ENCODE data around the gene CHST11.

Gene CHST11

DNA sequence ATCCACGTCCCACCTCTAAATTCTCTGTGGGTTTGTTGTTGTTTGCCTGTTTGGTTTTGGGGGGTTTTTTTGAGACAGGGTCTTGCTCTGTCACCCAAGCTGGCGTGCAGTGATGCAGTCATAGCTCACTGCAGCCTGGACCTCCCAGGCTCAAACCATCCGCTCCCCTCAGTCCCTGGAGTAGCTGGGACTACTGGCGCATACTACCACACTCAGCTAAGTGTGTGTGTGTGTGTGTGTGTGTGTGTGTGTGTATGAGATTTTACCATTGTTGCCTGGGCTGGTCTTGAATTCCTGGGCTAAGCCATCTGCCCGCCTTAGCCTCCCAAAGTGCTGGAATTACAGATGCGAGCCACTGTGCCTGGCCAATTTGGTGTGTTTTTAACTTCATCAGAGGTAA, 265.2 kb downstream of the CHST11 start:
- H3K4me3 Mint-ChIP-seq = no peak overlapping the region
- CTCF ChIA-PET = interaction anchor here (1.0 to 1.6 kb wide), 3 partner anchors 15 to 340 kb away, joined by 3 read pairs; no protein-coding TSS in a partner anchor
- H3K36me3 Mint-ChIP-seq = peaks cover 14% of the 10 kb centered on the region

DNA sequence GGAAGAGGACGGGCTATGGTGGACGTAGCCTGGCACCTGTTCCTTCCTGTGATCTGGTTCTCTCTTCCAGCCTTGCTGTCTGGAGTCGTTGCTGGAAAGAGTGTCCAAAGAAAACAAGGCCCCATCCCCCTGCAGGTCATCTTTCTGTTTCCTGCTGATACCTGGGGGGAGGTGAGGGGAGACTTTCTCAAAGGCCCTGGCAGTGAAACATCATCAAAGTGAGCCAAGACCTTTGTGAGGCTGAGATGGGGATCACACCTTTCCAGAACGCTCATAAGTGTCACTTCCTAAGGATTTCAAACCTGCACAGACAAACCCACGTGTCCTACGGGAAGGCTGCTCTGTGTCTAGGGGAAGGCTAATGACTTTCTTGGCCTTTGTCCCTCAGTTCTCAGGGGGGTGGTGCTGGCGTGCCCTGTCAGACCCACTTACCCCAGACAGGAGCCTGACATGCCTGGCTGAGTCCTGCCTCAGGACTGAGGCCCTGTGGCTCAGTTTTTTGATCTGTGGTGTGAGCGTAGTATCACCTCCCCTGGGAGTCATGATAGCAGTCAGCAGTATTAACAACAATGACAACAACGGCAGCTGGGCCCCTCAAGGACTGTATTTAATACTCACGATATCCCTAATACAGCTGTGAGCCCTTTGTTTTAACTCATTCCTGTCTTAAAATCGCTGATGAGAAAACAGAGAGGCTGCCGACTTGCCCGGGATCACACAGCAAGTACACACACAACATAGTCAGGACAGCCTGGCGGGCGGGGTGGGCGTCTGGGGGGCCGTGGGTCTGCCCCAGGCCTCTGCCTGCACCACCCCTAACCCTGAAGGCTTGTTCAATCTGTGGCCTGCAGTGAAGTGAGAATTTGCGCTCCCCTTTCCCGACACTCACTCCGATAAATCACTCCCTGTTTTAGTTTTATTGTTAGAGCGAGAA, 266.1 kb downstream of the CHST11 start:
- CTCF ChIA-PET = interaction anchor here (1.0 kb wide), 1 partner anchor 14 kb away, joined by 3 read pairs; no protein-coding TSS in a partner anchor
- Mint-ChIP-seq H3K27me3 (peaks cover 4% of the 10 kb centered on the region), H3K4me3 (no peak overlapping the region), H3K36me3 (peaks cover 14% of the 10 kb centered on the region), H3K27ac (peak overlapping the region; percentile 99), H3K9me3 (no peaks in the 10 kb centered on the region), H3K4me1 (peaks cover 53% of the 10 kb centered on the region)
- no peak for DNase-seq

More for the DNA sequence above, 265.2 kb downstream of the CHST11 start:
- peaks cover 4% of the 10 kb centered on the region for H3K27me3 Mint-ChIP-seq
- peak overlapping the region; percentile 99 for H3K27ac Mint-ChIP-seq
- H3K4me1 Mint-ChIP-seq = peaks cover 57% of the 10 kb centered on the region
- DNase-seq = no peak
- no peaks in the 10 kb centered on the region for H3K9me3 Mint-ChIP-seq

GRCh38 chr12:104723895-104724294, 267.1 kb downstream of the CHST11 start:
- Mint-ChIP-seq H3K27me3 (peaks cover 4% of the 10 kb centered on the region), H3K9me3 (no peaks in the 10 kb centered on the region), H3K36me3 (peaks cover 14% of the 10 kb centered on the region), H3K27ac (no peak overlapping the region), H3K4me1 (peaks cover 50% of the 10 kb centered on the region), H3K4me3 (no peak overlapping the region)
- DNase-seq = no peak
- CTCF ChIA-PET = no interaction called here

DNA sequence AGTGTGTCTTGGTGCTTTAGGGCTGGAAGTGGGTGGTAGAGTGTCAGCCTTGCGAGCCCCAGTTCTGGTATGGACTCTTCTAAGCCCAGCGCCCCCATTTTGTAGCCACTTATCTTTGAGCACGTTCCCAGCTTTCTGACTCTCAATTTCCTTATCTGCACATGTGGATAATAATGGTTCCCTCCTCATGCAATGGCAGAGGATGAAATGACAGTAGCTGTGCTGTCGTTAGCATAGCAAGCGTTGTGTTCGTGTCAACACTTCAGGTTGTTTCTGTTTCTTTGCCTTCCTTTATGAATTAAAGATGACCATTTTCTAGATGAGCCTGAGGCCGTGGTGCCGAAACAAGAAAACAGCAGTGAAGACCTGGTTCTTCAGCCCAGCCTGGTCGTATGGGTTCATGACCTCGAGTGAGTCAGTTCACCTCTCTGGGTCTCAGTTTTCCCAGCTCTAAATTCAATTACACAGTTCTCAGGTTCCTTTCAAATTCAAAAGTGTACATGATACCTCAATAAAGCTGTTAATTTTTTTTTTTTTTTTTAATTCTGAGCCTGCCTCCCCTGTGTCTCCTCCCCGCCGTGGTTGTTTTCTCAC, 268.3 kb downstream of the CHST11 start:
- H3K27ac Mint-ChIP-seq = no peak overlapping the region
- H3K4me1 Mint-ChIP-seq = peaks cover 48% of the 10 kb centered on the region
- no peaks in the 10 kb centered on the region for H3K27me3 Mint-ChIP-seq
- DNase-seq = no peak
- no peaks in the 10 kb centered on the region for H3K9me3 Mint-ChIP-seq
- H3K36me3 Mint-ChIP-seq = peaks cover 16% of the 10 kb centered on the region
- CTCF ChIA-PET = no interaction called here
- H3K4me3 Mint-ChIP-seq = no peak overlapping the region

- CTCF ChIA-PET = interaction anchor here (1.2 kb wide), 1 partner anchor 344 kb away, joined by 3 read pairs; no protein-coding TSS in a partner anchor
- Mint-ChIP-seq H3K27ac (no peak overlapping the region), H3K9me3 (no peaks in the 10 kb centered on the region), H3K4me1 (peaks cover 42% of the 10 kb centered on the region), H3K27me3 (no peaks in the 10 kb centered on the region), H3K4me3 (no peak overlapping the region), H3K36me3 (peaks cover 16% of the 10 kb centered on the region)
- no peak for DNase-seq
These were observed 268.9 kb downstream of the CHST11 start for GRCh38 chr12:104725610-104726009.

GRCh38 chr12:104727726-104728465, 271.1 kb downstream of the CHST11 start:
- CTCF ChIA-PET = interaction anchor here (1.0 kb wide), 1 partner anchor 346 kb away, joined by 3 read pairs; no protein-coding TSS in a partner anchor
- H3K27me3 Mint-ChIP-seq = no peaks in the 10 kb centered on the region
- DNase-seq = no peak
- H3K36me3 Mint-ChIP-seq = peaks cover 14% of the 10 kb centered on the region
- H3K9me3 Mint-ChIP-seq = no peaks in the 10 kb centered on the region
- H3K4me1 Mint-ChIP-seq = peaks cover 27% of the 10 kb centered on the region
- no peak overlapping the region for H3K4me3 Mint-ChIP-seq
- H3K27ac Mint-ChIP-seq = no peak overlapping the region

GRCh38 chr12:104729091-104729490, 272.3 kb downstream of the CHST11 start:
- Mint-ChIP-seq H3K4me1 (peaks cover 26% of the 10 kb centered on the region), H3K27me3 (no peaks in the 10 kb centered on the region), H3K36me3 (peaks cover 14% of the 10 kb centered on the region), H3K9me3 (no peaks in the 10 kb centered on the region), H3K27ac (no peak overlapping the region), H3K4me3 (no peak overlapping the region)
- CTCF ChIA-PET = interaction anchor here (1.4 kb wide), 1 partner anchor 347 kb away, joined by 3 read pairs; no protein-coding TSS in a partner anchor
- DNase-seq = no peak

- H3K4me3 Mint-ChIP-seq = no peak overlapping the region
- CTCF ChIA-PET = interaction anchor here (1.1 to 1.4 kb wide), 2 partner anchors 348 kb away, joined by 3 read pairs; no protein-coding TSS in a partner anchor
These were observed 273.1 kb downstream of the CHST11 start for GRCh38 chr12:104729610-104730446.

DNA sequence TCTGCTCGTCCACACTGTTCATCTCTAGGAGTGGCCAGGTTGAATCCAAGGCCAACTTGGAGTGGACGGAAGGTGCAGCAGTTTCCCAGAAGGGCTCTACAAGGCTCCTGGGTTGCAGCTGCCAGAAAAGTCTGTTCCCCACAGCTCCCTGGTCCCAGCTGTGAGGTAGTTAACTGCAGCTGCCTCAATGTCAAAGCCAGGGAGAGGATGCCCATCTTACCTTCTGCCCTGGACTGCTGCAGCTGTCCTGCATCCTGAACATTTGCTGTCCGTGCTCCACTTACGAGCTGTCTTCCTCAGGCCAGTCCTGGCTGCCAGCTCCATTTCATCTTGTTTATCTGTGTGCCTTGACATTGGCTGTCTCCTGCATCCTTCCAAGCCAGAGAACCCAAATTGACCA, 274.0 kb downstream of the CHST11 start:
- H3K4me1 Mint-ChIP-seq = peaks cover 38% of the 10 kb centered on the region
- CTCF ChIA-PET = interaction anchor here (1.1 kb wide), 1 partner anchor 349 kb away, joined by 3 read pairs; no protein-coding TSS in a partner anchor
- H3K27ac Mint-ChIP-seq = no peak overlapping the region

More at GRCh38 chr12:104729610-104730446, 273.1 kb downstream of the CHST11 start:
- H3K27me3 Mint-ChIP-seq = no peaks in the 10 kb centered on the region
- H3K9me3 Mint-ChIP-seq = no peaks in the 10 kb centered on the region
- DNase-seq = no peak
- H3K4me1 Mint-ChIP-seq = peaks cover 29% of the 10 kb centered on the region
- peaks cover 14% of the 10 kb centered on the region for H3K36me3 Mint-ChIP-seq
- H3K27ac Mint-ChIP-seq = peak overlapping the region; percentile 58

GRCh38 chr12:104733717-104734175, 277.0 kb downstream of the CHST11 start:
- Mint-ChIP-seq H3K27me3 (no peaks in the 10 kb centered on the region), H3K27ac (no peak overlapping the region), H3K9me3 (no peaks in the 10 kb centered on the region), H3K4me1 (peaks cover 65% of the 10 kb centered on the region), H3K36me3 (peaks cover 5% of the 10 kb centered on the region), H3K4me3 (no peak overlapping the region)
- CTCF ChIA-PET = interaction anchor here (0.9 to 1.2 kb wide), 5 partner anchors 57 to 352 kb away, joined by 3 to 4 read pairs (median 3); no protein-coding TSS in a partner anchor
- peak; percentile 48 for DNase-seq

More for the DNA sequence above, 274.0 kb downstream of the CHST11 start:
- H3K9me3 Mint-ChIP-seq = no peaks in the 10 kb centered on the region
- peaks cover 10% of the 10 kb centered on the region for H3K36me3 Mint-ChIP-seq
- no peaks in the 10 kb centered on the region for H3K27me3 Mint-ChIP-seq
- no peak for DNase-seq
- H3K4me3 Mint-ChIP-seq = no peak overlapping the region

- CTCF ChIA-PET = interaction anchor here (1.0 to 1.2 kb wide), 4 partner anchors 56 to 353 kb away, joined by 3 to 4 read pairs (median 4); no protein-coding TSS in a partner anchor
- Mint-ChIP-seq H3K9me3 (no peaks in the 10 kb centered on the region), H3K27me3 (no peaks in the 10 kb centered on the region)
These were observed 277.9 kb downstream of the CHST11 start for GRCh38 chr12:104734541-104735095.

DNA sequence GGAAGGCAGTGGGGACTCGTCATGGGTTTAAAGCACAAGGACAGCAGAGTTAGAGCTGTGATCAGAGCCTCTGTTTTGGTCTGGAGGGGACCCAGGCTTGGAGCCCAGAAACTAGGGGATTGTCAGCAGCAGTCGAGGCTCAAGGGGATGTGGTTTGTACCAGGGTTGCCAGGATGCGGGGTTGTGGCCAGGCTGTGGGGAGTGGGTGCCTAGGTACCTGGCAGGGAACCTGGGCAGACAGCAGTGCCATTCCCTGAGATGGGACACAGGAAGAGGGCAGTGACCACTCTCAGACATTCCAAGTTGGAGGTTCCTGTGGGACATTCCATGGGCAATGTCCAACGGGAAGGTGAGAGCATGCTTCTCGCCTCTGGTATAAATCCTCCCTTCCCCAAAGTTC, 279.1 kb downstream of the CHST11 start:
- Mint-ChIP-seq H3K27ac (no peak overlapping the region), H3K36me3 (peaks cover 6% of the 10 kb centered on the region), H3K9me3 (no peaks in the 10 kb centered on the region), H3K27me3 (no peaks in the 10 kb centered on the region), H3K4me1 (peaks cover 76% of the 10 kb centered on the region), H3K4me3 (no peak overlapping the region)
- no peak for DNase-seq
- CTCF ChIA-PET = no interaction called here

More at GRCh38 chr12:104734541-104735095, 277.9 kb downstream of the CHST11 start:
- peaks cover 3% of the 10 kb centered on the region for H3K36me3 Mint-ChIP-seq
- H3K4me1 Mint-ChIP-seq = peaks cover 66% of the 10 kb centered on the region
- H3K4me3 Mint-ChIP-seq = no peak overlapping the region
- no peak for DNase-seq
- no peak overlapping the region for H3K27ac Mint-ChIP-seq

Data from activated naive CD4-positive, alpha-beta T cell treated with anti-CD3 and anti-CD28 coated beads, Interleukin-2, amount 10 ng/mL, durations not matched to agents 7 days and 5 days (primary cell).